CD14-positive monocyte (primary cell): Measurements from ENCODE around the gene MTRF1. TPM values are rescaled to one million over a fixed set of nuclear protein-coding genes. Genes with fewer than 3 reads are reported as not detected.

Experiments
- DNase-seq, 3 donors: peaks; one replicate each; pipeline ENCODE4 v3.0.0-alpha.2; 2011 to 2022
- H2AFZ ChIP-seq: 2 replicates; pipeline ENCODE4 v1.6.0; 2012; ENCODE audit warnings: mild to moderate bottlenecking, low read depth, low read length, inconsistent platforms; ENCODE audit not compliant: insufficient read depth, poor library complexity, severe bottlenecking
- H3K27ac ChIP-seq, 2 donors: 1 replicate in 1 of 2; 2 replicates in 1 of 2; pipeline ENCODE4 v1.5.1; 2012 to 2013; ENCODE audit warnings: low read length in 2 of 2, control low read depth in 1 of 2, inconsistent platforms in 1 of 2, low read depth in 1 of 2, mild to moderate bottlenecking in 1 of 2
- H3K27me3 ChIP-seq, 2 donors: one replicate each; pipeline versions ENCODE4 v1.6.0 to v1.6.1; 2011 to 2013; ENCODE audit warnings: low read length in 2 of 2; ENCODE audit not compliant: control insufficient read depth in 2 of 2, insufficient read depth in 2 of 2
- H3K36me3 ChIP-seq, 2 donors: replicated peaks in 1 of 2; 1 replicate in 1 of 2; 2 replicates in 1 of 2; pipeline versions ENCODE4 v1.5.1 to v1.6.1; 2012 to 2013; ENCODE audit warnings: low read length in 2 of 2, control low read depth in 1 of 2, inconsistent platforms in 1 of 2, mild to moderate bottlenecking in 1 of 2; ENCODE audit not compliant: insufficient read depth in 2 of 2, control insufficient read depth in 1 of 2
- H3K4me1 ChIP-seq, 2 donors: 1 replicate in 1 of 2; 2 replicates in 1 of 2; pipeline versions ENCODE4 v1.5.1 to v1.6.1; 2012 to 2013; ENCODE audit warnings: low read length in 2 of 2, control low read depth in 1 of 2, inconsistent platforms in 1 of 2, mild to moderate bottlenecking in 1 of 2, moderate library complexity in 1 of 2; ENCODE audit not compliant: insufficient read depth in 2 of 2, control insufficient read depth in 1 of 2
- H3K4me2 ChIP-seq: replicated peaks from 2 replicates; pipeline ENCODE3; 2012; ENCODE audit warnings: low read length, moderate library complexity, mild to moderate bottlenecking; ENCODE audit not compliant: poor library complexity, severe bottlenecking; ENCODE audit errors: extremely low read depth
- H3K4me3 ChIP-seq, 3 experiments: fragments of 200-600 bp in 1 of 3; sonication (generic) in 1 of 3; replicated peaks in 1 of 3; 1 replicate in 2 of 3; 2 replicates in 1 of 3; pipeline ENCODE4 v1.5.1; 2011 to 2013; ENCODE audit warnings: low read length in 3 of 3, mild to moderate bottlenecking in 3 of 3, control low read depth in 2 of 3, low read depth in 2 of 3, inconsistent platforms in 1 of 3, moderate library complexity in 1 of 3
- H3K79me2 ChIP-seq: 2 replicates; pipeline ENCODE4 v1.6.0; 2012; ENCODE audit warnings: mild to moderate bottlenecking, control low read depth, inconsistent platforms, low read length, moderate library complexity; ENCODE audit not compliant: insufficient read depth
- H3K9ac ChIP-seq: 2 replicates; pipeline ENCODE4 v1.6.0; 2017; ENCODE audit warnings: low read length, mild to moderate bottlenecking; ENCODE audit not compliant: insufficient read depth, poor library complexity, severe bottlenecking
- H3K9me3 ChIP-seq, 2 donors: replicated peaks in 1 of 2; 1 replicate in 1 of 2; 2 replicates in 1 of 2; pipeline versions ENCODE4 v1.5.1 to v1.6.1; 2012 to 2013; ENCODE audit warnings: low read length in 2 of 2, control low read depth in 1 of 2; ENCODE audit not compliant: control insufficient read depth in 1 of 2, insufficient read depth in 1 of 2
- H4K20me1 ChIP-seq: 2 replicates; pipeline ENCODE4 v1.6.0; 2012; ENCODE audit warnings: mild to moderate bottlenecking, low read length, control low read depth, moderate library complexity; ENCODE audit not compliant: insufficient read depth
- H3K27ac Mint-ChIP-seq, 7 donors: one replicate each; pipeline ENCODE4 v1.8.0; 2020; ENCODE audit warnings: mild to moderate bottlenecking in 7 of 7, mixed read lengths in 7 of 7, moderate library complexity in 6 of 7, inconsistent platforms in 2 of 7
- H3K27me3 Mint-ChIP-seq, 3 donors: one replicate each; pipeline ENCODE4 v1.8.0; 2021 to 2022; ENCODE audit warnings: low read depth in 3 of 3, mild to moderate bottlenecking in 3 of 3, mixed read lengths in 3 of 3, moderate library complexity in 3 of 3, inconsistent platforms in 1 of 3
- H3K36me3 Mint-ChIP-seq, 2 donors: one replicate each; pipeline ENCODE4 v1.8.0; 2020; ENCODE audit warnings: mixed read lengths in 2 of 2, inconsistent platforms in 1 of 2, mild to moderate bottlenecking in 1 of 2
- H3K4me1 Mint-ChIP-seq: one replicate; pipeline ENCODE4 v1.8.0; 2020; ENCODE audit warnings: mild to moderate bottlenecking, mixed read lengths
- H3K4me3 Mint-ChIP-seq, 2 donors: one replicate each; pipeline ENCODE4 v1.8.0; 2020; ENCODE audit warnings: mild to moderate bottlenecking in 2 of 2, mixed read lengths in 2 of 2, moderate library complexity in 1 of 2
- H3K9me3 Mint-ChIP-seq, 7 donors: one replicate each; pipeline ENCODE4 v1.8.0; 2020 to 2022; ENCODE audit warnings: mixed read lengths in 7 of 7, mild to moderate bottlenecking in 6 of 7, moderate library complexity in 6 of 7, inconsistent platforms in 2 of 7
- WGBS: methylation state at CpG from one replicate; pipeline ENCODE4 v1.1.5; 2013; ENCODE audit warnings: missing lambda C conversion rate; ENCODE audit not compliant: insufficient coverage; 5-methylcytosine and 5-hydroxymethylcytosine counted together
- intact Hi-C, 2 donors: fragments of 100-400 bp; cut with micrococcal nuclease; formaldehyde crosslinking; loops; one replicate each; pipeline versions ENCODE4 v1.15.0 to v1.15.1; 2023
- polyA plus RNA-seq, 3 donors: library from polyadenylated mRNA; depleted of rRNA in 1 of 3; unstranded in 2 of 3; stranded (reverse) in 1 of 3; fragments of 300-500 nt in 2 of 3; fragments of >200 nt in 1 of 3; fragmentation: Illumina TruSeq in 2 of 3; gene quantifications; 1 replicate in 2 of 3; 2 replicates in 1 of 3; pipeline ENCODE4 v1.2.3, GENCODE V29; 2012 to 2021
- TF ChIP-seq, protein P1 (sequence below): fragments of 200-600 bp; IDR thresholded peaks from one replicate; pipeline ENCODE4 v1.8.0; 2022; ENCODE audit warnings: antibody characterized with exemption, mild to moderate bottlenecking

MTRF1 gene
- polyA plus RNA-seq, 3 donors, result 4.0 to 17.2 (median 6.0) TPM

DNA sequence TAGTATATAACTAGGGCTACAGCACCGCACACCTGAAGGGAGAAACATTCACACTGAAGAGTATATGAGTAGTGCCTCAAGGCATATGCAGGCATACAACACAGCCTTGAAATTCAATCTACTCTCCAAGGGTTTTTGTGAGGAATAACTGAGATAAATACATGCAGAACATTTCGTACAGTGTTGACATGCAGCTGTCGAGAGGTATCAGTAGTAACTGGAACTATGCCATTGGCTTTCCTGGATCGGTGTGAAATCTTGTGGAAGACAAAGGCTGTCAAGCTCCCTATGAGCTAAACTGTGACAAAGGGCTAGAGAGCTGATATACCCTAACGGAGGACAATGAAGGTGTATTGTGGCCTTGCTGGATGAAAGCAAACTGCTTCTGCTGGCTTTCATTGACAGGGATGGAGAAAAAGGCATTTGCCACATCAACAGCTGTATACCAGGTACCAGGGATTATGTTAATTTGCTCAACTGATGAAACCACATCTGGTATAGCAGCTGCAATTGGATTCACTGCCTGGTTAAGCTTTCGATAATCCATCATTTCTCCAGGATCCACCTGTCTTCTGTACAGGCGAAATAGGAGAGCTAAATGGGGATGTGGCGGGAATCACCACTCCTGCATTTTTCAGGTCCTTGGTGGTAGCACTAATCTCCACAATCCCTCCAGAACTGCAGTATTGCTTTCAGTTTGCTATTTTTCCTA is 16.3 kb downstream of the MTRF1 start:
- DNase-seq, result no peak
- Histone ChIP-seq H3K9ac (no peak overlapping the region), H3K79me2 (no peaks in the 10 kb centered on the region), H3K4me2 (no peak overlapping the region), H3K36me3 (peaks cover 8 to 50% of the 10 kb centered on the region in 2 donors), H3K9me3 (no peaks in the 10 kb centered on the region), H4K20me1 (no peaks in the 10 kb centered on the region), H3K27ac (no peak overlapping the region), H3K27me3 (no peaks in the 10 kb centered on the region), H2AFZ (no peak overlapping the region), H3K4me3 (no peak overlapping the region), H3K4me1 (no peaks in the 10 kb centered on the region)
- H3K9me3 Mint-ChIP-seq, result peaks cover 0 to 2% (median 0%) of the 10 kb centered on the region in 7 donors
- intact Hi-C loops, result no loop called here
- H3K36me3 Mint-ChIP-seq, result peaks cover 44 to 53% of the 10 kb centered on the region in 2 donors
- TF ChIP-seq, protein P1, sequence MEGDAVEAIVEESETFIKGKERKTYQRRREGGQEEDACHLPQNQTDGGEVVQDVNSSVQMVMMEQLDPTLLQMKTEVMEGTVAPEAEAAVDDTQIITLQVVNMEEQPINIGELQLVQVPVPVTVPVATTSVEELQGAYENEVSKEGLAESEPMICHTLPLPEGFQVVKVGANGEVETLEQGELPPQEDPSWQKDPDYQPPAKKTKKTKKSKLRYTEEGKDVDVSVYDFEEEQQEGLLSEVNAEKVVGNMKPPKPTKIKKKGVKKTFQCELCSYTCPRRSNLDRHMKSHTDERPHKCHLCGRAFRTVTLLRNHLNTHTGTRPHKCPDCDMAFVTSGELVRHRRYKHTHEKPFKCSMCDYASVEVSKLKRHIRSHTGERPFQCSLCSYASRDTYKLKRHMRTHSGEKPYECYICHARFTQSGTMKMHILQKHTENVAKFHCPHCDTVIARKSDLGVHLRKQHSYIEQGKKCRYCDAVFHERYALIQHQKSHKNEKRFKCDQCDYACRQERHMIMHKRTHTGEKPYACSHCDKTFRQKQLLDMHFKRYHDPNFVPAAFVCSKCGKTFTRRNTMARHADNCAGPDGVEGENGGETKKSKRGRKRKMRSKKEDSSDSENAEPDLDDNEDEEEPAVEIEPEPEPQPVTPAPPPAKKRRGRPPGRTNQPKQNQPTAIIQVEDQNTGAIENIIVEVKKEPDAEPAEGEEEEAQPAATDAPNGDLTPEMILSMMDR, result no peak
- peak overlapping the region in 1 of 7 donors; percentile 7 for H3K27ac Mint-ChIP-seq
- no peaks in the 10 kb centered on the region for H3K27me3 Mint-ChIP-seq
- WGBS, result 97% methylated on average over 4 of the region's 8 CpGs
- no peak overlapping the region for H3K4me3 Mint-ChIP-seq
- no peaks in the 10 kb centered on the region for H3K4me1 Mint-ChIP-seq

DNA sequence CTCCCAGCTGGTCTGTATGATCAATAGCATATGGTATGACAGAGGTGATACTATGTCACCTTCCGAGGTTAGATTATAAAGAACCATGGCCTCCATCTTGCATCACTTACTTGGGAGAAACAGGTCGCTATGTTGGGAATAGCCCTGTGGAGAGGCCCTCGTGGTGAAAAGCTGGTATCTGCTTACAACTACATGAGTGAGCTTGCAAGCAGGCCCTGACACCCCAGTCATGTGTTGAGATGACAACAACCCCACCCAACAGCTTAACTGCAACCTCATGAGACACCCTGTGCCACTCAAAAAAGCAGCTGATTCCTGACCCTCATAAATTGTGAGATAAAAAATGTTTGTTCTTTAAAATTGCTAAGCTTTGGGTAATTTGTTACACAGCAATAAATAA is 18.8 kb downstream of the MTRF1 start:
- no peak overlapping the region for H3K27ac ChIP-seq
- no peak overlapping the region for H3K4me3 Mint-ChIP-seq
- WGBS, result no CpG with 5 or more reads among the region's 3 CpGs
- intact Hi-C loops, result no loop called here
- no peaks in the 10 kb centered on the region for H3K27me3 ChIP-seq
- no peak overlapping the region for H3K9ac ChIP-seq
- H3K4me3 ChIP-seq, result no peak overlapping the region
- peaks cover 12 to 36% of the 10 kb centered on the region in 2 donors for H3K36me3 ChIP-seq
- no peaks in the 10 kb centered on the region for H4K20me1 ChIP-seq
- H3K4me1 Mint-ChIP-seq, result no peaks in the 10 kb centered on the region
- H3K9me3 Mint-ChIP-seq, result no peaks in the 10 kb centered on the region
- peaks cover 0 to 2% (median 0%) of the 10 kb centered on the region in 3 donors for H3K27me3 Mint-ChIP-seq
- DNase-seq, result no peak
- H3K79me2 ChIP-seq, result no peaks in the 10 kb centered on the region
- H3K36me3 Mint-ChIP-seq, result peaks cover 34 to 40% of the 10 kb centered on the region in 2 donors
- TF ChIP-seq, protein P1, result no peak
- no peak overlapping the region for H2AFZ ChIP-seq
- no peak overlapping the region for H3K4me2 ChIP-seq
- H3K27ac Mint-ChIP-seq, result no peak overlapping the region
- no peaks in the 10 kb centered on the region for H3K4me1 ChIP-seq
- no peaks in the 10 kb centered on the region for H3K9me3 ChIP-seq
